GM19239 (cell line): ENCODE measurements around the gene POLR2A.

Experiments used
- DNase-seq: peaks from one replicate; pipeline ENCODE4 v3.0.0; 2011; ENCODE audit warnings: low spot score; ENCODE audit not compliant: insufficient read length
- FAIRE-seq: peaks from 2 replicates; lab custom pipeline; 2011; peaks lifted over from hg19 to GRCh38; lab: Jason Lieb, UNC

POLR2A gene

DNA sequence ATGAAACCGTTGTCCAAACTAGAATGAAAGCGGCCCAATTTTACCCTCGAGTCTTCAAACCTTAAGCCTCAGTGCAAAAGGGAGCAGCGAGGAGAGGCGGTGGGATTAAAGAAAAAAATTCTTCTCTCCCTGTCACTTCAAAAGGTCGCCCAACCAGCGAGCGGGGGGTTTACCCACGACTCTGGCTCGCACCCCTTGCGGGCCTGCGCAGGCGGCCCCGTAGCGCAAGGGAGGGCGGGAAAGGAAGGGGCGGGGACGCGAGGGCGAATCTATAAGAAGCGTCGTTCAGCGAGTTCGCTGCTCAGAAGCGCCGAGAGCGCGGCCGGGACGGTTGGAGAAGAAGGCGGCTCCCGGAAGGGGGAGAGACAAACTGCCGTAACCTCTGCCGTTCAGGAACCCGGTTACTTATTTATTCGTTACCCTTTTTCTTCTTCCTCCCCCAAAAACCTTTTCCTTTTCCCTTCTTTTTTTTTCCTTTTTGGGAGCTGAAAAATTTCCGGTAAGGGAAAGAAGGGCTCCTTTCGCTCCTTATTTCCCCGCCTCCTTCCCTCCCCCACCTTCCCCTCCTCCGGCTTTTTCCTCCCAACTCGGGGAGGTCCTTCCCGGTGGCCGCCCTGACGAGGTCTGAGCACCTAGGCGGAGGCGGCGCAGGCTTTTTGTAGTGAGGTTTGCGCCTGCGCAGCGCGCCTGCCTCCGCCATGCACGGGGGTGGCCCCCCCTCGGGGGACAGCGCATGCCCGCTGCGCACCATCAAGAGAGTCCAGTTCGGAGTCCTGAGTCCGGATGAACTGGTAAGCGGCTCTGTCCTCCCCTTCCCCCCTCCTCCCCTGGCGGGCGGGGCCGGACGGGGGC lies at the start of gene POLR2A:
POLR2A (plus strand) TSS at position 300 of the 852 bp plus-strand sequence.
- DNase-seq = peak; percentile 85
- peak; percentile 97 for FAIRE-seq

DNA sequence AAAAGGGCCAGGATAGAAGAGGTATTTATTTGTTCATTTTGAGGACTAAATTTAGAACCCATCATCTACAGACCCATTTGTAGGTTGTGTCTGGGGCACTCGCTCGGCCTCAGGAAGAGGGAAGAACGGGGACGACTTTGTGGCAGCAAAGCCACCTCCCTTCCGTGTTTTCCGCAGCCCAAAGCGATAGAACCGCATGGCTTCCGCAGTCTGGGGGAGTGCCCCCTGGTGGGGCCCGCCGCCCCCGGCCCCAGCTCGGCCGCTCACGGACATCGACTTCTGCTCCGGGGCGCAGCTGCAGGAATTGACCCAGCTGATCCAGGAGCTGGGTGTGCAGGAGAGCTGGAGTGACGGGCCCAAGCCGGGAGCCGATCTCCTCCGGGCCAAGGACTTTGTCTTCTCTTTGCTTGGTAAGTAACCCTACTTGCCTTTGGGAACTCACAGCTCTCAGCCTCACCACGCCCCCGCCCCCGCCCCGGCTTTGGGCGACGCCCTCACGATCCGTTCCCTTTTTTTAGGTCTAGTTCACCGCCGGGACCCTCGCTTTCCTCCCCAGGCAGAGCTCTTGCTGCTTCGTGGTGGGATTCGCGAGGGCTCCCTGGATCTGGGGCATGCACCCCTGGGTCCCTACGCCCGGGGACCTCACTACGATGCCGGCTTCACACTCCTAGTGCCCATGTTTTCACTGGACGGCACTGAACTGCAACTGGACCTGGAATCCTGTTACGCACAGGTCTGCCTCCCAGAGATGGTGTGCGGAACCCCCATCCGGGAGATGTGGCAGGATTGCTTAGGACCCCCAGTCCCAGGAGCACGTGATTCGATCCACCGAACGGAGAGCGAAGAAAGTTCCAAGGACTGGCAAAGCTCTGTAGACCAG lies 48.2 kb upstream of the POLR2A start:
- DNase-seq = no peak
- FAIRE-seq = no peak

- no peak for DNase-seq
- no peak for FAIRE-seq
Observed at GRCh38 chr17:7436556-7437368, 47.4 kb upstream of the POLR2A start.

GRCh38 chr17:7437369-7437863 lies 46.8 kb upstream of the POLR2A start:
- DNase-seq (no peak), FAIRE-seq (no peak)

- FAIRE-seq (no peak), DNase-seq (no peak)
Observed at GRCh38 chr17:7437950-7438614, 46.1 kb upstream of the POLR2A start.

GRCh38 chr17:7438656-7439460 lies 45.3 kb upstream of the POLR2A start:
- DNase-seq = no peak
- FAIRE-seq = no peak

GRCh38 chr17:7439462-7440112 lies 44.6 kb upstream of the POLR2A start, which contains the start of gene FGF11:
Gene FGF11 (plus strand): TSS chr17:7439512. CDS start chr17:7439621, 109 bp downstream.
- FAIRE-seq = no peak
- DNase-seq = no peak

DNA sequence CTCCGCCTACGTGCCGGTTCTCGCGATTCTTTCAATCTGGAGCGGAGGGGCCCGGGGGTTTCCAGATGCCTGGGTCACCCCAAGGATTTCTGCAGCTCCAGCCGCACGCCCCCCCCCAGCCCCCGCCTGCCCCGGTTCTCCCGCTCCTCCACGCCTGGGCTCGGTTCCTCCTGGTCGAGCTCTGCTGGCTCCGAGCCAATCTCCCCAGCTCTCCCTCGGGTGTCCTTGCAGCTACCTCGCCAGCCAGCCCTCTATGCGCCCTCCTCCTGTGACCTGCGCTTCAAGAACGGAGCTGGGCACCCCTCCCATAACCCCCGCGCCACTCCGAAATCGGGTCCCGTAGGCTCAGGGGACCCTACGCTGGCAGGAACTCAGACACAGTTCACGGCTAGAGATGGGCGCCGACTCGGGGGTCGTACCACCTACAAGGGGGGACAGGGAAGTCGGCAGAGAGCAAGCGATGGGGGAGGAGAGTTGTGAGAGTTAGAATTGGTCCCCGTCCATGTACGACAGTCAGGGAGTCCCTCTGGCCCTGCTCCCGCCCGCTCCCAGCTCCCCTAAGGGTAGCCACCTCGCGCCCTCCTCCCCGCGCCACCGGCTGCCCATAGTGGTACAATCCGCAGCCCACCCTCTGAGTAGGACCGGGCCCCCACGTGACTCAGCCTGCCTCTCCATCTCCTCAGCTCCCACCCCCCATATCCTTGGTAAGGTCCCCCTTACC lies 43.9 kb upstream of the POLR2A start:
- FAIRE-seq = peak; percentile 87

GRCh38 chr17:7440834-7441195 lies 43.4 kb upstream of the POLR2A start:
- FAIRE-seq = no peak
- no peak for DNase-seq

More for the DNA sequence above, 43.9 kb upstream of the POLR2A start:
- DNase-seq = no peak

DNA sequence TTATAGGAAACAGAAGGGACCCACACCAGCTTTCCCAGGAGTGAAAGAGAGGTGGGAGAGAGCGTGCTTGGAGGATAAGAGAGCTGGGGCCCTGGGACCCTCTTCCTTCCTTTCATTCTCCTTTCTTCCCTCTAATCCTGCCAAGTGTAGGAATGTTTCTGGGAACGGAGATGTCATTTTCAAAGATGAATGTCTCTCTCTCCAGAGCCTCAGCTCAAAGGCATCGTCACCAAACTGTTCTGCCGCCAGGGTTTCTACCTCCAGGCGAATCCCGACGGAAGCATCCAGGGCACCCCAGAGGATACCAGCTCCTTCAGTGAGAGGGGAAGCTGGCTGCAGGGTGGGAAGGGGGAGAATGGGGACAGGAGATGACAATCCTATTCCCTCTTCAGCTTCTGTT lies 42.9 kb upstream of the POLR2A start:
- FAIRE-seq (no peak), DNase-seq (no peak)

- no peak for DNase-seq
- no peak for FAIRE-seq
Observed at GRCh38 chr17:7442142-7442541, 42.0 kb upstream of the POLR2A start.

DNA sequence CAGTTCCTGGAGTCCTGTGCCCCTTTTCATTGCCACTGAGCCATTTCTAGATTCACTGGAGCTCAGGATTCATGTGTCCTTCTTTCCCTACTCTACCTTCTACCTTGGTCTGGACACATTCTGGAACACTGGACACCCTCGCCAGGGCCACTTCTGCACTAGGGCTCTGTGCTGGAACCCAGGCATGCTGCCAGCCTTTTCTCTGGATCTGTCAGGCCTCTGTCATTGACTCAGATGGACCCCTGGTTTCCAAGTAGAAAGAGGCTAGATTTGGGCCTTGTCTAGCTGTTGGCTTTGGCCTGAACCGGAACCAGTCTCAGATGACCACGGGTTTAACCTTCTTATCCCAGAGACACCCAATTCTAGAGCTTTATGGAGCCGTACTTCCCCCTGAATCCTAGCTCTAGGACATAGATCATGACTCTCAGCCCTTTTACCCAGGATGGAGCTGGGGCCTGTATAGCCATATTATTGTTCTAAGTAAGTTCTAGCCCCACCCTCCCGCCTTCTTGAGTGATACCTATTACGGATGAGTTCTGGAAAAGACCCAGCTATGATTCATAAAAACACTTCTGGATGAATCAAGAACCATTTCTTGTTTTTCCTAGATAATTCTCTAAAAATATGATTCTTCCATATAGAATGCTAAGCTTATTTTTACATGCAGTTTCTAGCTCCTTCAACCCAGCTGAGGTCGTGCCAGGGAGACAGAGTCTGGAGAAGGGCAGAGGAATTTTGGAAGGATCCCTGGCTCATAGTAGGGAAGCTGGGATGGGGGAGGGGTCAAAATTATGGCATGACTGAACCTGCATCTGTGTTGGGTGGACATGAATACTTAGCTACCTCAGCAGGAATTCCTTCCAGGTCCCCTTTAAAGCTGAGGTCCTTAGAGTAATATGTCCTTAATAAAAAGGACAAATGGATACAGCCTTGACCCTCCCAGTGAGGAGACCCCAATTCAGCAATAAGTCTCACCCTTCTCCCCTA lies 40.4 kb upstream of the POLR2A start:
- FAIRE-seq = no peak
- no peak for DNase-seq

GRCh38 chr17:7444682-7445618 lies 39.2 kb upstream of the POLR2A start, which contains the start of gene CHRNB1:
Gene CHRNB1 (plus strand): TSS chr17:7445061. CDS start chr17:7445128, 67 bp downstream.
- FAIRE-seq (peak; percentile 69), DNase-seq (peak; percentile 66)

GRCh38 chr17:7445619-7445968 lies 38.6 kb upstream of the POLR2A start:
- DNase-seq = no peak
- FAIRE-seq = peak; percentile 40

- DNase-seq (no peak), FAIRE-seq (no peak)
Observed at GRCh38 chr17:7448461-7448860, 35.7 kb upstream of the POLR2A start.
